Cardiac fibroblast (primary cell): ENCODE data around the gene ACYP2.

Experiments used
- DNase-seq, 2 donors: peaks; one replicate each; pipeline versions ENCODE4 v3.0.0 to v3.0.0-alpha.2; 2010; ENCODE audit warnings: low read depth in 2 of 2
- H3K4me3 ChIP-seq, 2 donors: replicated peaks in 1 of 2; 1 replicate in 1 of 2; 2 replicates in 1 of 2; pipeline ENCODE4 v1.5.1; 2011; ENCODE audit warnings: low read depth in 2 of 2, low read length in 2 of 2, mild to moderate bottlenecking in 2 of 2, moderate library complexity in 1 of 2
- TF ChIP-seq, protein P1 (sequence below): IDR thresholded peaks from one replicate; pipeline ENCODE4 v1.5.1; 2011; ENCODE audit warnings: low read depth, mild to moderate bottlenecking, low read length, inconsistent platforms

Gene ACYP2

GRCh38 chr2:54196646-54197045, 81.2 kb downstream of the ACYP2 start:
- no peak for DNase-seq
- H3K4me3 ChIP-seq, result no peak overlapping the region
- TF ChIP-seq, protein P1, sequence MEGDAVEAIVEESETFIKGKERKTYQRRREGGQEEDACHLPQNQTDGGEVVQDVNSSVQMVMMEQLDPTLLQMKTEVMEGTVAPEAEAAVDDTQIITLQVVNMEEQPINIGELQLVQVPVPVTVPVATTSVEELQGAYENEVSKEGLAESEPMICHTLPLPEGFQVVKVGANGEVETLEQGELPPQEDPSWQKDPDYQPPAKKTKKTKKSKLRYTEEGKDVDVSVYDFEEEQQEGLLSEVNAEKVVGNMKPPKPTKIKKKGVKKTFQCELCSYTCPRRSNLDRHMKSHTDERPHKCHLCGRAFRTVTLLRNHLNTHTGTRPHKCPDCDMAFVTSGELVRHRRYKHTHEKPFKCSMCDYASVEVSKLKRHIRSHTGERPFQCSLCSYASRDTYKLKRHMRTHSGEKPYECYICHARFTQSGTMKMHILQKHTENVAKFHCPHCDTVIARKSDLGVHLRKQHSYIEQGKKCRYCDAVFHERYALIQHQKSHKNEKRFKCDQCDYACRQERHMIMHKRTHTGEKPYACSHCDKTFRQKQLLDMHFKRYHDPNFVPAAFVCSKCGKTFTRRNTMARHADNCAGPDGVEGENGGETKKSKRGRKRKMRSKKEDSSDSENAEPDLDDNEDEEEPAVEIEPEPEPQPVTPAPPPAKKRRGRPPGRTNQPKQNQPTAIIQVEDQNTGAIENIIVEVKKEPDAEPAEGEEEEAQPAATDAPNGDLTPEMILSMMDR, result no peak

DNA sequence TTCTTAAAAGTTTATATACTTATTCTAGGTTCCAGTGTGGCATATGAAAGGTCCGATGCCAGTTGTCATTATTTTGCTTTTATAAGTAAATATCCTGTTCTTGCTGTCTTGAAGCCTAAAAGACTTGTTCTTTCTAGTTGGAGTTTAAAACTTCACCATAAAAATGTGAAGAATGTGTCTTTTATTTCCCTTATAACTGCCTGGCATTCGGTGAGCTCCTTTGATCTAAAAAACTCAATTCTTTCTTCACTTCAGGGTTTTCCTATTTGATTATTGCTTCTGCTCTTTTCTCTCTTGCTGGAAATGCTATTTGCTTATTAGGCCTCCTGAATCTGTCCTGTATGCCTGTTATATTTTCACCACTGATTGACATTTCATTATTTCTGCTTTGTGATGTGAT, 89.1 kb downstream of the ACYP2 start:
- DNase-seq, result peak in 1 of 2 donors; percentile 5
- H3K4me3 ChIP-seq, result no peak overlapping the region
- TF ChIP-seq, protein P1, result no peak

GRCh38 chr2:54206596-54206995, 91.2 kb downstream of the ACYP2 start:
- DNase-seq, result peak; percentile 68 to 82
- TF ChIP-seq, protein P1, result peak; percentile 60
- no peak overlapping the region for H3K4me3 ChIP-seq

- DNase-seq, result peak; percentile 79 to 88
- H3K4me3 ChIP-seq, result no peak overlapping the region
- TF ChIP-seq, protein P1, result no peak
These were observed 92.3 kb downstream of the ACYP2 start for GRCh38 chr2:54207666-54208195.

DNA sequence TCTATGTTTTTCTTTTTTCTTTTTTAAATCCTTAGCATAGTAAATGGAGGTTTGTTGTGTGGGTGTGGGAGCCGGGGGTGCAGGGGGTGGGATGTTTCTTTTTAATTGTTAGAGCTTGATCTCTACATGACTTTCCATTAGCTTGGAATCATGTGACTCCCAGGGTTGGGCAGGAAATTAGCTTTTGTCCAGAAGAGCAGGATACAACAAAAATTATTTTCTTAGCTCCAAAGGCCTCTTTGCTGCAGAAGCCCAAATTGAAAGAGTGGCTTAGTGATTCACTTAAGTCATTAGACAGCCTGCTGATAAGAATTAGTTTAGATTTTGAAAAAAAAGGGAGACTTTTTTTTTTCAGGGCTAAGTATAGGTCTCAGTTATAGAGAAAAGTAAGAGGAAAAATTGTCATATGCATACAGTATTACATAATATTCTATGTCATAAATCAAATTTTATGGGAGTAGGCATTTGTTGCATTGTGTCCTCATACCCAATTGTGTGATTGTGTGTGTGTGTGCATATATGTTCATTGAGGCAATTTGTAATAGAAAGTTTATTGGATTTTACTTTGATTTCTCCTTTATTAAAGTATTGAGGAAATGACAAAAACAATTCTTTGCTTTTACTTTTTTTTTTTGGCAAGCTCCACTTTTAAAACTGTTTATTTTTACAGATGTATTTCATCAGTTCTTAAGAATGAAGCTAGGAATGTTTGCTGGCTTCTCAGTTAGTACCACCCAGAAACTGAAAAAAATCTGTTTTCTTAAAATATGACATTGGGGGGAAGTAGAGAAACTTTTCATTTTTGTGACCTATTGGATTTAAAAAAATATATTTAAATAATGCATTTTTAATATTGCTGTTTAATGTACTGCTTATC, 93.2 kb downstream of the ACYP2 start:
- DNase-seq, result peak; percentile 64 to 73
- TF ChIP-seq, protein P1, result no peak
- H3K4me3 ChIP-seq, result no peak overlapping the region

GRCh38 chr2:54209379-54209778, 94.0 kb downstream of the ACYP2 start:
- no peak overlapping the region for H3K4me3 ChIP-seq
- TF ChIP-seq, protein P1, result no peak
- DNase-seq, result peak in 1 of 2 donors; percentile 39
